HEK293T (cell line): Measurements from ENCODE around the gene PPARA.

Experiments
- CTCF ChIA-PET: fragments of 350-600 bp; formaldehyde crosslinking; extraction: SDS; loops from one replicate; lab custom pipeline; 2021; ENCODE audit warnings: antibody characterized with exemption, inconsistent platforms; lab: Yijun Ruan, JAX
- POLR2A ChIA-PET: fragments of 350-600 bp; formaldehyde crosslinking; extraction: SDS; loops from one replicate; lab custom pipeline; 2020; ENCODE audit warnings: antibody characterized with exemption, inconsistent platforms; lab: Yijun Ruan, JAX
- DNase-seq: peaks from one replicate; pipeline ENCODE4 v3.0.0; 2012; ENCODE audit warnings: mixed read lengths; ENCODE audit errors: extremely low spot score
- ARNT ChIP-seq: fragments of 450-650 bp; IDR thresholded peaks from 2 replicates; pipeline ENCODE4 v1.6.1; 2017; ENCODE audit warnings: mild to moderate bottlenecking
- BHLHE40 ChIP-seq: fragments of 450-650 bp; IDR thresholded peaks from 2 replicates; pipeline ENCODE4 v1.6.1; 2016; ENCODE audit warnings: mild to moderate bottlenecking, moderate library complexity, borderline replicate concordance
- CTBP1 ChIP-seq: fragments of 450-650 bp; IDR thresholded peaks from 2 replicates; pipeline ENCODE4 v1.6.1; 2016; ENCODE audit warnings: borderline replicate concordance
- ELF4 ChIP-seq: fragments of 450-650 bp; IDR thresholded peaks from 2 replicates; pipeline ENCODE4 v1.6.1; 2017; ENCODE audit warnings: antibody characterized with exemption
- FOXA1 ChIP-seq: fragments of 450-650 bp; IDR thresholded peaks from 2 replicates; pipeline ENCODE4 v1.6.1; 2016; ENCODE audit warnings: mild to moderate bottlenecking
- FOXK2 ChIP-seq: fragments of 450-650 bp; IDR thresholded peaks from 2 replicates; pipeline ENCODE4 v1.6.1; 2016; ENCODE audit warnings: mild to moderate bottlenecking
- FOXM1 ChIP-seq: fragments of 450-650 bp; IDR thresholded peaks from 2 replicates; pipeline ENCODE4 v1.6.1; 2017; ENCODE audit warnings: mild to moderate bottlenecking, borderline replicate concordance
- HDGF ChIP-seq: fragments of 450-650 bp; IDR thresholded peaks from 2 replicates; pipeline ENCODE4 v1.6.1; 2017; ENCODE audit warnings: antibody characterized with exemption, borderline replicate concordance
- L3MBTL2 ChIP-seq: fragments of 450-650 bp; conservative IDR thresholded peaks from 2 replicates; pipeline ENCODE4 v1.6.1; 2016; ENCODE audit warnings: mild to moderate bottlenecking
- LEF1 ChIP-seq: fragments of 450-650 bp; IDR thresholded peaks from 2 replicates; pipeline ENCODE4 v1.6.1; 2017; ENCODE audit warnings: mild to moderate bottlenecking, borderline replicate concordance
- NFRKB ChIP-seq: fragments of 450-650 bp; IDR thresholded peaks from 2 replicates; pipeline ENCODE4 v1.6.1; 2016; ENCODE audit warnings: mild to moderate bottlenecking, moderate library complexity
- PKNOX1 ChIP-seq: fragments of 450-650 bp; IDR thresholded peaks from 2 replicates; pipeline ENCODE4 v1.6.1; 2016
- SP1 ChIP-seq: fragments of 450-650 bp; IDR thresholded peaks from 2 replicates; pipeline ENCODE4 v1.6.1; 2017
- SUZ12 ChIP-seq: fragments of 450-650 bp; IDR thresholded peaks from 2 replicates; pipeline ENCODE4 v1.6.1; 2016; ENCODE audit warnings: mild to moderate bottlenecking
- TARDBP ChIP-seq: fragments of 450-650 bp; IDR thresholded peaks from 2 replicates; pipeline ENCODE4 v1.6.1; 2016
- ZNF384 ChIP-seq: fragments of 450-650 bp; IDR thresholded peaks from 2 replicates; pipeline ENCODE4 v1.6.1; 2016

The PPARA gene

GRCh38 chr22:46213052-46213451 lies 62.7 kb downstream of the PPARA start:
- ChIA-PET CTCF (interaction anchor here (0.7 kb wide), 1 partner anchor 566 kb away, joined by 3 read pairs; no protein-coding TSS in a partner anchor), POLR2A (no interaction called here)
- TF ChIP-seq ELF4 (no peak), TARDBP (no peak), BHLHE40 (no peak), NFRKB (no peak), FOXA1 (no peak), LEF1 (no peak), ARNT (no peak), SP1 (no peak), HDGF (no peak), SUZ12 (no peak), FOXM1 (no peak), ZNF384 (no peak), CTBP1 (no peak), FOXK2 (no peak)
- DNase-seq, result no peak

- no peak for DNase-seq
- TF ChIP-seq TARDBP (no peak), CTBP1 (no peak), HDGF (no peak), NFRKB (no peak), PKNOX1 (no peak), FOXK2 (no peak), L3MBTL2 (no peak), FOXA1 (no peak), ARNT (no peak), ZNF384 (no peak), SP1 (no peak), FOXM1 (no peak), SUZ12 (no peak), LEF1 (no peak), BHLHE40 (no peak), ELF4 (no peak)
- CTCF ChIA-PET, result no interaction called here
- POLR2A ChIA-PET, result no interaction called here
Observed at GRCh38 chr22:46214149-46214548, 63.8 kb downstream of the PPARA start.

- no peak for DNase-seq
- TF ChIP-seq FOXM1 (no peak), SP1 (no peak), ARNT (no peak)
- CTCF ChIA-PET, result no interaction called here
- POLR2A ChIA-PET, result no interaction called here
Observed at GRCh38 chr22:46214616-46215015, 64.3 kb downstream of the PPARA start.

DNA sequence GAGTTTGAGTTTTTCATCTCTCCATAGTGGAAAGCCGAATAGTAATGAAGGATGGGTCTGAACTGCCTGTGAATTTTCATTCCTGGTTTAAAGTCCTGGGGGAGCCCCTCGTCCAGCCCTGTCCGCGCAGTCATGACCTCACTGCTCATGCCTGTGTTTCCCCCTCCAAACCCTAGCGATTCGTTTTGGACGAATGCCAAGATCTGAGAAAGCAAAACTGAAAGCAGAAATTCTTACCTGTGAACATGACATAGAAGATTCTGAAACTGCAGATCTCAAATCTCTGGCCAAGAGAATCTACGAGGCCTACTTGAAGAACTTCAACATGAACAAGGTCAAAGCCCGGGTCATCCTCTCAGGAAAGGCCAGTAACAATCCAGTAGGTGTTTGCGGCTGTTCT lies 69.3 kb downstream of the PPARA start:
- ChIA-PET POLR2A (no interaction called here), CTCF (no interaction called here)
- TF ChIP-seq ARNT (no peak), LEF1 (no peak), HDGF (no peak), FOXA1 (no peak), CTBP1 (no peak), FOXK2 (no peak), SUZ12 (no peak)
- no peak for DNase-seq

DNA sequence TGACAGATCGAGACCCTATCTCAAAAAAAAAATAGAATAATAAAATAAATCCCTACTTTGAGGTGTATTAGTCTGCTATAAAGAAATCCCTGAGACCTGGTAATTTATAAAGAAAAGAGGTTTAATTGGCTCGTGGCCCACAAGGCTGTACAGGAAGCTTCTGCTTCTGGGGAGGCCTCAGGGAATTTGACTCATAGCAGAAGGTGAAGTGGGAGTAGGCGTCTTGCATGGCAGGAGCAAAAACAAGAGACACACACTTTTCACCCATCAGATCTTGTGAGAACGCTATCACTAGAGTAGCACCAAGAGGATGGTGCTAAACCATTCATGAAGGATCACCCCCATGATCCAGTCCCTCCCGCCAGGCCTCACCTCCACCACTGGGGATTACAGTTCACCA lies 70.6 kb downstream of the PPARA start:
- ChIA-PET CTCF (no interaction called here), POLR2A (no interaction called here)
- no peak for DNase-seq
- TF ChIP-seq HDGF (no peak), TARDBP (no peak), FOXM1 (no peak), L3MBTL2 (no peak), CTBP1 (no peak)

GRCh38 chr22:46224044-46224897 lies 73.9 kb downstream of the PPARA start:
- no peak for DNase-seq
- ChIA-PET POLR2A (no interaction called here), CTCF (no interaction called here)
- TF ChIP-seq TARDBP (no peak), L3MBTL2 (no peak), NFRKB (no peak), FOXK2 (no peak), ZNF384 (no peak), ARNT (no peak), HDGF (no peak), BHLHE40 (no peak)

GRCh38 chr22:46224898-46225290 lies 74.6 kb downstream of the PPARA start:
- no peak for TF ChIP-seq FOXM1
- TF ChIP-seq L3MBTL2, result no peak
- no peak for TF ChIP-seq PKNOX1
- TF ChIP-seq ARNT, result no peak
- TF ChIP-seq CTBP1, result no peak
- no peak for TF ChIP-seq FOXA1
- TF ChIP-seq FOXK2, result no peak
- TF ChIP-seq SP1, result no peak
- no peak for TF ChIP-seq ELF4
- no peak for TF ChIP-seq SUZ12
- ChIA-PET CTCF (no interaction called here), POLR2A (no interaction called here)
- no peak for DNase-seq
